Trophoblast cell (in vitro differentiated cells and primary cell): ENCODE results near the gene CEBPA.

Experiments
- DNase-seq, 2 donors: peaks; one replicate each; pipeline ENCODE4 v3.0.0-alpha.2; 2016
- H2AFZ ChIP-seq: 2 replicates; pipeline ENCODE4 v1.6.1; 2013; ENCODE audit warnings: low read length, moderate library complexity, mild to moderate bottlenecking; ENCODE audit not compliant: insufficient read depth, poor library complexity
- H2AK5ac ChIP-seq: 2 replicates; pipeline ENCODE4 v1.6.1; 2013; ENCODE audit warnings: mild to moderate bottlenecking, low read length
- H2BK120ac ChIP-seq: 2 replicates; pipeline ENCODE4 v1.6.1; 2013; ENCODE audit warnings: low read length, mild to moderate bottlenecking, moderate library complexity; ENCODE audit not compliant: insufficient read depth, poor library complexity
- H2BK12ac ChIP-seq: 2 replicates; pipeline ENCODE4 v1.6.1; 2013; ENCODE audit warnings: mild to moderate bottlenecking, low read length, moderate library complexity
- H2BK5ac ChIP-seq: 2 replicates; pipeline ENCODE4 v1.6.1; 2013; ENCODE audit warnings: low read length, low read depth, moderate library complexity, mild to moderate bottlenecking; ENCODE audit not compliant: poor library complexity
- H3K14ac ChIP-seq: 2 replicates; pipeline ENCODE4 v1.6.1; 2013; ENCODE audit warnings: mild to moderate bottlenecking, low read length
- H3K18ac ChIP-seq: 2 replicates; pipeline ENCODE4 v1.6.1; 2013; ENCODE audit warnings: mild to moderate bottlenecking, low read length
- H3K23ac ChIP-seq: 2 replicates; pipeline ENCODE4 v1.6.1; 2013; ENCODE audit warnings: low read length
- H3K27ac ChIP-seq: 2 replicates; pipeline ENCODE4 v1.5.1; 2013; ENCODE audit warnings: low read depth, mild to moderate bottlenecking, inconsistent platforms, low read length, moderate library complexity
- H3K27me3 ChIP-seq: 2 replicates; pipeline ENCODE4 v1.6.1; 2013; ENCODE audit warnings: inconsistent platforms, mild to moderate bottlenecking, low read length, moderate library complexity; ENCODE audit not compliant: insufficient read depth
- H3K36me3 ChIP-seq, 2 experiments: 1 replicate in 1 of 2; 2 replicates in 1 of 2; pipeline ENCODE4 v1.6.1; 2013; ENCODE audit warnings: low read length in 2 of 2, mild to moderate bottlenecking in 2 of 2, moderate library complexity in 1 of 2; ENCODE audit not compliant: insufficient read depth in 2 of 2, control insufficient read depth in 1 of 2
- H3K4ac ChIP-seq: 2 replicates; pipeline ENCODE4 v1.6.1; 2013; ENCODE audit warnings: low read depth, mild to moderate bottlenecking, low read length, moderate library complexity
- H3K4me1 ChIP-seq, 2 experiments: 1 replicate in 1 of 2; 2 replicates in 1 of 2; pipeline ENCODE4 v1.6.1; 2013; ENCODE audit warnings: low read length in 2 of 2, mild to moderate bottlenecking in 2 of 2, moderate library complexity in 1 of 2; ENCODE audit not compliant: insufficient read depth in 2 of 2, control insufficient read depth in 1 of 2
- H3K4me2 ChIP-seq: 2 replicates; pipeline ENCODE4 v1.6.1; 2013; ENCODE audit warnings: inconsistent platforms, mild to moderate bottlenecking, low read length, moderate library complexity
- H3K4me3 ChIP-seq: 2 replicates; pipeline ENCODE4 v1.5.1; 2013; ENCODE audit warnings: mild to moderate bottlenecking, low read depth, low read length, inconsistent platforms
- H3K79me1 ChIP-seq: one replicate; pipeline ENCODE4 v1.6.1; 2013; ENCODE audit warnings: low read length
- H3K79me2 ChIP-seq: 2 replicates; pipeline ENCODE4 v1.6.1; 2013; ENCODE audit warnings: low read length, mild to moderate bottlenecking; ENCODE audit not compliant: control insufficient read depth, insufficient read depth, poor library complexity
- H3K9ac ChIP-seq: 2 replicates; pipeline ENCODE4 v1.6.1; 2013; ENCODE audit warnings: mild to moderate bottlenecking, low read length
- H3K9me3 ChIP-seq: 2 replicates; pipeline ENCODE4 v1.6.1; 2013; ENCODE audit warnings: low read depth, mild to moderate bottlenecking, control low read depth, inconsistent platforms, low read length; ENCODE audit not compliant: insufficient read depth
- H4K12ac ChIP-seq: 2 replicates; pipeline ENCODE4 v1.6.1; 2013; ENCODE audit warnings: low read depth, mild to moderate bottlenecking, low read length, moderate library complexity
- H4K8ac ChIP-seq: 2 replicates; pipeline ENCODE4 v1.6.1; 2013; ENCODE audit warnings: low read depth, mild to moderate bottlenecking, low read length, moderate library complexity
- H4K91ac ChIP-seq: one replicate; pipeline ENCODE4 v1.6.1; 2013; ENCODE audit warnings: low read depth, mild to moderate bottlenecking, low read length, moderate library complexity
- WGBS: extraction: QIAGEN DNeasy Blood & Tissue Kit; methylation state at CpG from one replicate; pipeline ENCODE4 v1.1.7; 2013; ENCODE audit warnings: missing lambda C conversion rate; ENCODE audit not compliant: insufficient read length, insufficient coverage; ENCODE audit errors: extremely low coverage; 5-methylcytosine and 5-hydroxymethylcytosine counted together

The CEBPA gene

GRCh38 chr19:33333151-33333550, 30.8 kb upstream of the CEBPA start:
- H3K4me3 ChIP-seq, result no peak overlapping the region
- H3K4ac ChIP-seq, result no peak overlapping the region
- no peaks in the 10 kb centered on the region for H3K36me3 ChIP-seq
- WGBS, result no CpG with 5 or more reads among the region's 4 CpGs
- no peak overlapping the region for H4K12ac ChIP-seq
- H3K27me3 ChIP-seq, result no peaks in the 10 kb centered on the region
- H2BK120ac ChIP-seq, result no peak overlapping the region
- H3K23ac ChIP-seq, result no peak overlapping the region
- no peaks in the 10 kb centered on the region for H3K79me2 ChIP-seq
- H3K27ac ChIP-seq, result no peak overlapping the region
- H3K9ac ChIP-seq, result no peak overlapping the region
- no peak overlapping the region for H4K91ac ChIP-seq
- no peak overlapping the region for H2BK5ac ChIP-seq
- no peak overlapping the region for H2AFZ ChIP-seq
- H2AK5ac ChIP-seq, result no peak overlapping the region
- no peak overlapping the region for H2BK12ac ChIP-seq
- no peak for DNase-seq
- H3K79me1 ChIP-seq, result no peaks in the 10 kb centered on the region
- H3K14ac ChIP-seq, result no peak overlapping the region
- H3K4me2 ChIP-seq, result no peak overlapping the region
- H3K18ac ChIP-seq, result no peak overlapping the region
- no peak overlapping the region for H4K8ac ChIP-seq
- no peaks in the 10 kb centered on the region for H3K9me3 ChIP-seq
- H3K4me1 ChIP-seq, result no peaks in the 10 kb centered on the region

- Histone ChIP-seq H3K27ac (no peak overlapping the region), H3K4me2 (no peak overlapping the region), H3K18ac (no peak overlapping the region), H3K4me3 (no peak overlapping the region), H4K91ac (no peak overlapping the region), H3K27me3 (no peaks in the 10 kb centered on the region), H2BK120ac (no peak overlapping the region), H3K23ac (no peak overlapping the region), H2BK5ac (no peak overlapping the region), H4K8ac (no peak overlapping the region), H2AK5ac (no peak overlapping the region), H3K79me2 (no peaks in the 10 kb centered on the region), H2BK12ac (no peak overlapping the region), H3K36me3 (no peaks in the 10 kb centered on the region), H3K9ac (no peak overlapping the region), H3K9me3 (no peaks in the 10 kb centered on the region), H2AFZ (no peak overlapping the region), H4K12ac (no peak overlapping the region), H3K14ac (no peak overlapping the region), H3K79me1 (no peaks in the 10 kb centered on the region), H3K4ac (no peak overlapping the region), H3K4me1 (no peaks in the 10 kb centered on the region)
- DNase-seq, result no peak
- whole genome bisulfite sequencing, result no CpG with 5 or more reads among the region's 5 CpGs
Measured at GRCh38 chr19:33332248-33332647, 29.9 kb upstream of the CEBPA start.

DNA sequence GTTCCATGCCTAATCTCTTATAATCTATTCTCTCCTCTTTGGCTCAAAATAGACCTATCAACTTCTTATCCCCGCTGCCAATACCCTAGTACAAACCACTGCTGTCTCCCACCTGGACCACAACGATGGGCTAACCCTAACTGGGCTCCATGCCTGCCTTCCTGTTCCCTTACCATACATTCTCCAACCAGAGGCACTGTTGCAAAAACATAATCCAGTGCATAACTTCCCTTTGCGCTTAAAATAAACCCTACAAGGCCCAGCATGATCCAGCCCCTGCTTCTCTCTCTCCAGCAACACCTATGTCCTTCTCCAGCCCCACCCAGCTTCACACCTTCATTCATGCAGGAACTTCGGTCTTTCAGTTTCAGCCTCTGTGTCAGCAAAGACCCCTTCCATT, 27.4 kb upstream of the CEBPA start:
- Histone ChIP-seq H2AFZ (no peak overlapping the region), H3K14ac (no peak overlapping the region), H3K4ac (no peak overlapping the region), H4K8ac (no peak overlapping the region), H2BK12ac (no peak overlapping the region), H3K4me1 (no peaks in the 10 kb centered on the region), H3K4me3 (no peak overlapping the region), H3K4me2 (no peak overlapping the region), H3K36me3 (no peaks in the 10 kb centered on the region), H4K12ac (no peak overlapping the region), H2BK120ac (no peak overlapping the region), H3K9ac (no peak overlapping the region), H3K27ac (no peak overlapping the region), H2AK5ac (no peak overlapping the region), H3K23ac (no peak overlapping the region), H3K79me1 (no peaks in the 10 kb centered on the region), H3K79me2 (no peaks in the 10 kb centered on the region), H3K27me3 (no peaks in the 10 kb centered on the region), H2BK5ac (no peak overlapping the region), H3K18ac (no peak overlapping the region), H4K91ac (no peak overlapping the region), H3K9me3 (peaks cover 2% of the 10 kb centered on the region)
- DNase-seq, result no peak
- no CpG with 5 or more reads among the region's 4 CpGs for WGBS

GRCh38 chr19:33329060-33329459, 26.7 kb upstream of the CEBPA start:
- Histone ChIP-seq H4K8ac (no peak overlapping the region), H4K12ac (no peak overlapping the region), H3K79me1 (no peaks in the 10 kb centered on the region), H3K79me2 (no peaks in the 10 kb centered on the region), H3K4me2 (no peak overlapping the region), H3K36me3 (no peaks in the 10 kb centered on the region), H4K91ac (no peak overlapping the region), H3K4me1 (no peaks in the 10 kb centered on the region), H3K18ac (no peak overlapping the region), H2BK12ac (no peak overlapping the region), H2AK5ac (no peak overlapping the region), H3K9me3 (peaks cover 2% of the 10 kb centered on the region), H3K14ac (no peak overlapping the region), H3K4ac (no peak overlapping the region), H2BK120ac (no peak overlapping the region), H3K9ac (no peak overlapping the region), H3K27me3 (no peaks in the 10 kb centered on the region), H2BK5ac (no peak overlapping the region), H3K23ac (no peak overlapping the region), H3K4me3 (no peak overlapping the region), H2AFZ (no peak overlapping the region), H3K27ac (no peak overlapping the region)
- DNase-seq, result no peak
- no CpG with 5 or more reads among the region's 8 CpGs for WGBS
